HL-60 (cell line): ENCODE results near the gene PTPRG.

Source experiments
- CTCF ChIP-seq: IDR thresholded peaks from one replicate; pipeline ENCODE4 v1.5.1; 2011; ENCODE audit warnings: low read length, control low read depth, inconsistent platforms; ENCODE audit not compliant: insufficient read depth
- GABPA ChIP-seq: IDR thresholded peaks from 2 replicates; pipeline ENCODE4 v1.6.1; 2012; ENCODE audit warnings: low read depth
- POLR2AphosphoS5 ChIP-seq: IDR thresholded peaks from 2 replicates; pipeline ENCODE4 v1.6.1; 2012; ENCODE audit warnings: low read depth

GRCh38 chr3:61531528-61531927, 29.8 kb upstream of the PTPRG start:
- TF ChIP-seq POLR2AphosphoS5, result no peak
- TF ChIP-seq CTCF, result no peak
- TF ChIP-seq GABPA, result no peak
